Suprapubic skin (tissue), 4 donors: ENCODE results near the gene NEK8. TPM values are rescaled to one million over a fixed set of nuclear protein-coding genes. Genes with fewer than 3 reads are reported as not detected.
A peak's percentile ranks its signal among the peaks of the same experiment; 100 is the strongest.
"Not testable (repeated sequence)": the region's sequence is repeated elsewhere in the genome, so short reads cannot be mapped to it uniquely, and the experiment has no call there.

ENCODE experiments used
- DNase-seq, 2 donors: peaks; one replicate each; pipeline ENCODE4 v3.0.0-alpha.2; 2019; ENCODE audit warnings: low spot score in 2 of 2
- H3K27ac ChIP-seq: fragments of 200-600 bp; sonication (generic); one replicate; pipeline ENCODE4 v1.5.1; 2019
- H3K27me3 ChIP-seq: fragments of 200-600 bp; sonication (generic); one replicate; pipeline ENCODE4 v1.5.1; 2019
- H3K36me3 ChIP-seq: fragments of 200-600 bp; sonication (generic); one replicate; pipeline ENCODE4 v1.5.1; 2019
- H3K4me1 ChIP-seq: fragments of 200-600 bp; sonication (generic); one replicate; pipeline ENCODE4 v1.5.1; 2019
- H3K4me3 ChIP-seq: fragments of 200-600 bp; sonication (generic); one replicate; pipeline ENCODE4 v1.5.1; 2019; ENCODE audit warnings: mild to moderate bottlenecking
- H3K9me3 ChIP-seq: fragments of 200-600 bp; sonication (generic); one replicate; pipeline ENCODE4 v1.5.1; 2019
- CTCF ChIP-seq, 2 donors: fragments of 200-600 bp in 1 of 2; fragments of 450-650 bp in 1 of 2; sonication (generic) in 1 of 2; IDR thresholded peaks; one replicate each; pipeline ENCODE4 v1.5.1; 2016 to 2019; ENCODE audit warnings: antibody characterized with exemption in 2 of 2, mild to moderate bottlenecking in 1 of 2, moderate library complexity in 1 of 2
- EP300 ChIP-seq: sonication (generic); formaldehyde crosslinking; IDR thresholded peaks from one replicate; pipeline ENCODE4 v1.6.1; 2017; ENCODE audit warnings: antibody characterized with exemption
- POLR2A ChIP-seq, 2 donors: fragments of 450-650 bp; IDR thresholded peaks; one replicate each; pipeline ENCODE4 v1.6.1; 2017; ENCODE audit warnings: antibody characterized with exemption in 2 of 2, mild to moderate bottlenecking in 2 of 2, moderate library complexity in 2 of 2
- POLR2AphosphoS5 ChIP-seq, 3 donors: sonication (generic); formaldehyde crosslinking; IDR thresholded peaks; one replicate each; pipeline ENCODE4 v1.6.1; 2017; ENCODE audit warnings: antibody characterized with exemption in 3 of 3
- WGBS: methylation state at CpG from one replicate; pipeline ENCODE4 v1.1.5; 2018; 5-methylcytosine and 5-hydroxymethylcytosine counted together
- total RNA-seq, 4 donors: library from RNA; depleted of rRNA; stranded (reverse); fragments of >200 nt; gene quantifications; one replicate each; pipeline ENCODE4 v1.1.0, GENCODE V29; 2016

NEK8 gene
- total RNA-seq, 4 donors from 2014 or later, result 1.9 to 8.1 (median 6.0) TPM

GRCh38 chr17:28720247-28720996, 8.2 kb upstream of the NEK8 start:
- peaks cover 39% of the 10 kb centered on the region for H3K36me3 ChIP-seq
- no peak for TF ChIP-seq EP300
- no peak for TF ChIP-seq POLR2AphosphoS5 (IDR thresholded peaks at IDR 0.05)
- TF ChIP-seq POLR2A (IDR thresholded peaks at IDR 0.05), result no peak
- no peak for TF ChIP-seq CTCF (IDR thresholded peaks at IDR 0.05)

GRCh38 chr17:28720997-28721329, 7.6 kb upstream of the NEK8 start:
- 29% methylated on average over 19 of the region's 19 CpGs for WGBS
- peaks cover 89% of the 10 kb centered on the region for H3K4me1 ChIP-seq
- not testable (repeated sequence) for H3K9me3 ChIP-seq, DNase-seq, H3K27me3 ChIP-seq
- H3K27ac ChIP-seq, result peak overlapping the region; percentile 94
- H3K36me3 ChIP-seq, result peaks cover 35% of the 10 kb centered on the region
- peak overlapping the region; percentile 92 for H3K4me3 ChIP-seq

More at GRCh38 chr17:28720247-28720996, 8.2 kb upstream of the NEK8 start:
- H3K9me3 ChIP-seq, result no peaks in the 10 kb centered on the region
- H3K4me1 ChIP-seq, result peaks cover 89% of the 10 kb centered on the region
- H3K27me3 ChIP-seq, result no peaks in the 10 kb centered on the region
- 3% methylated on average over 27 of the region's 30 CpGs for WGBS
- H3K4me3 ChIP-seq, result peak overlapping the region; percentile 92
- peak overlapping the region; percentile 94 for H3K27ac ChIP-seq
- no peak for DNase-seq

- Histone ChIP-seq H3K4me3 (no peak overlapping the region), H3K27ac (no peak overlapping the region), H3K27me3 (no peaks in the 10 kb centered on the region), H3K4me1 (peaks cover 87% of the 10 kb centered on the region), H3K9me3 (no peaks in the 10 kb centered on the region), H3K36me3 (peaks cover 35% of the 10 kb centered on the region)
- no peak for DNase-seq
- 71% methylated on average over 7 of the region's 7 CpGs for WGBS
- no peak for TF ChIP-seq POLR2A (IDR thresholded peaks at IDR 0.05)
- TF ChIP-seq CTCF (IDR thresholded peaks at IDR 0.05), result no peak
- no peak for TF ChIP-seq EP300
- TF ChIP-seq POLR2AphosphoS5 (IDR thresholded peaks at IDR 0.05), result no peak
Measured at GRCh38 chr17:28722417-28723158, 6.0 kb upstream of the NEK8 start.

GRCh38 chr17:28723159-28723835, 5.3 kb upstream of the NEK8 start:
- no peak for TF ChIP-seq POLR2AphosphoS5 (IDR thresholded peaks at IDR 0.05)
- no peak for TF ChIP-seq CTCF (IDR thresholded peaks at IDR 0.05)
- no peak for TF ChIP-seq POLR2A (IDR thresholded peaks at IDR 0.05)
- no peak for TF ChIP-seq EP300
- peak overlapping the region; percentile 13 for H3K27ac ChIP-seq
- no peaks in the 10 kb centered on the region for H3K27me3 ChIP-seq
- 68% methylated on average over 6 of the region's 6 CpGs for WGBS
- peaks cover 87% of the 10 kb centered on the region for H3K4me1 ChIP-seq
- no peak overlapping the region for H3K4me3 ChIP-seq
- no peaks in the 10 kb centered on the region for H3K9me3 ChIP-seq
- no peak for DNase-seq
- peaks cover 35% of the 10 kb centered on the region for H3K36me3 ChIP-seq

GRCh38 chr17:28723836-28724499, 4.6 kb upstream of the NEK8 start:
- not testable (repeated sequence) for H3K4me3 ChIP-seq, H3K27me3 ChIP-seq, H3K9me3 ChIP-seq, DNase-seq
- Histone ChIP-seq H3K4me1 (peaks cover 81% of the 10 kb centered on the region), H3K36me3 (peaks cover 35% of the 10 kb centered on the region), H3K27ac (peak overlapping the region; percentile 99)
- WGBS, result 58% methylated on average over 4 of the region's 4 CpGs
